B cell (primary cell): ENCODE measurements around the gene TRAF3. TPM values are rescaled to one million over a fixed set of nuclear protein-coding genes. Genes with fewer than 3 reads are reported as not detected.

Experiments used
- ATAC-seq: fragments of 200-7000 bp; cut with Tn5 transposase; one replicate; pipeline ENCODE4 v1.10.0; 2021; ENCODE audit warnings: low read depth, mild to moderate bottlenecking, moderate number of reproducible peaks, moderate library complexity
- CTCF ChIA-PET: fragments of 350-600 bp; sonication (Branson Sonifier 250); formaldehyde crosslinking; loops from one replicate; lab custom pipeline; 2021; ENCODE audit warnings: antibody characterized with exemption, inconsistent platforms; lab: Charles Lee
- POLR2A ChIA-PET: fragments of 350-600 bp; sonication (Branson Sonifier 250); formaldehyde crosslinking; loops from one replicate; lab custom pipeline; 2021; ENCODE audit warnings: antibody characterized with exemption; lab: Charles Lee
- DNase-seq: peaks from one replicate; pipeline ENCODE4 v3.0.0; 2013
- H2AFZ ChIP-seq: 2 replicates; pipeline ENCODE4 v1.6.1; 2012; ENCODE audit warnings: mild to moderate bottlenecking, low read depth, low read length; ENCODE audit not compliant: insufficient read depth, poor library complexity, severe bottlenecking
- H3K27ac ChIP-seq, 2 donors: 1 replicate in 1 of 2; 2 replicates in 1 of 2; pipeline ENCODE4 v1.5.1; 2012 to 2013; ENCODE audit warnings: low read length in 2 of 2, mild to moderate bottlenecking in 2 of 2, moderate library complexity in 1 of 2
- H3K27me3 ChIP-seq, 4 experiments: fragments of 200-600 bp in 1 of 4; sonication (generic) in 1 of 4; replicated peaks in 1 of 4; 1 replicate in 2 of 4; 2 replicates in 2 of 4; pipeline versions ENCODE4 v1.6.1 to v1.7.0; 2013 to 2016; ENCODE audit warnings: low read length in 3 of 4, mild to moderate bottlenecking in 2 of 4, mixed read lengths in 1 of 4, moderate library complexity in 1 of 4; ENCODE audit not compliant: insufficient read depth in 4 of 4, control insufficient read depth in 3 of 4; ENCODE audit errors: control extremely low read depth in 1 of 4
- H3K36me3 ChIP-seq, 2 experiments: replicated peaks in 1 of 2; 1 replicate in 1 of 2; 2 replicates in 1 of 2; pipeline versions ENCODE4 v1.6.1 to v1.7.1; 2013; ENCODE audit warnings: low read length in 1 of 2; ENCODE audit not compliant: insufficient read depth in 2 of 2, control insufficient read depth in 1 of 2; ENCODE audit errors: control extremely low read depth in 1 of 2, extremely low read depth in 1 of 2
- H3K4me1 ChIP-seq, 2 donors: fragments of 200-600 bp in 1 of 2; sonication (generic) in 1 of 2; 1 replicate in 1 of 2; 2 replicates in 1 of 2; pipeline versions ENCODE4 v1.5.1 to v1.6.1; 2013 to 2017; ENCODE audit warnings: low read length in 2 of 2; ENCODE audit not compliant: control insufficient read depth in 2 of 2, insufficient read depth in 2 of 2
- H3K4me2 ChIP-seq: replicated peaks from 2 replicates; pipeline ENCODE3; 2012; ENCODE audit warnings: mild to moderate bottlenecking, low read depth, low read length; ENCODE audit not compliant: poor library complexity, severe bottlenecking
- H3K4me3 ChIP-seq, 5 experiments: fragments of 200-600 bp in 1 of 5; sonication (generic) in 1 of 5; 1 replicate in 3 of 5; 2 replicates in 2 of 5; pipeline versions ENCODE4 v1.5.1 to v1.7.0; 2011 to 2016; ENCODE audit warnings: low read length in 4 of 5, mild to moderate bottlenecking in 4 of 5, low read depth in 2 of 5, control low read depth in 1 of 5, moderate library complexity in 1 of 5; ENCODE audit not compliant: insufficient read depth in 1 of 5; ENCODE audit errors: control extremely low read depth in 1 of 5, extremely low read depth in 1 of 5
- H3K79me2 ChIP-seq: fragments of 200-600 bp; sonication (generic); one replicate; pipeline ENCODE4 v1.6.0; 2016; ENCODE audit warnings: low read length; ENCODE audit not compliant: control insufficient read depth, insufficient read depth
- H3K9ac ChIP-seq: fragments of 200-600 bp; sonication (generic); 2 replicates; pipeline ENCODE4 v1.6.1; 2017; ENCODE audit warnings: mild to moderate bottlenecking, low read length, moderate library complexity
- H3K9me3 ChIP-seq, 3 donors: one replicate each; pipeline versions ENCODE4 v1.6.1 to v1.7.1; 2013; ENCODE audit warnings: low read length in 2 of 3; ENCODE audit not compliant: control insufficient read depth in 2 of 3, insufficient read depth in 1 of 3; ENCODE audit errors: control extremely low read depth in 1 of 3
- H4K20me1 ChIP-seq: 2 replicates; pipeline ENCODE4 v1.6.0; 2012; ENCODE audit warnings: mild to moderate bottlenecking, low read length; ENCODE audit not compliant: insufficient read depth, control insufficient read depth, poor library complexity, severe bottlenecking
- H3K27ac Mint-ChIP-seq: one replicate; pipeline ENCODE4 v1.8.0; 2021; ENCODE audit warnings: mixed read lengths
- H3K27me3 Mint-ChIP-seq: one replicate; pipeline ENCODE4 v1.8.0; 2021; ENCODE audit warnings: mixed read lengths
- H3K4me1 Mint-ChIP-seq: one replicate; pipeline ENCODE4 v1.8.0; 2021; ENCODE audit warnings: mixed read lengths
- H3K4me3 Mint-ChIP-seq: one replicate; pipeline ENCODE4 v1.8.0; 2021; ENCODE audit warnings: mixed read lengths
- H3K9me3 Mint-ChIP-seq: one replicate; pipeline ENCODE4 v1.8.0; 2022; ENCODE audit warnings: mixed read lengths; ENCODE audit not compliant: insufficient read depth
- CTCF ChIP-seq: fragments of 200-600 bp; IDR thresholded peaks from one replicate; pipeline ENCODE4 v1.8.0; 2022; ENCODE audit warnings: antibody characterized with exemption, mild to moderate bottlenecking
- EZH2 ChIP-seq: IDR thresholded peaks from 2 replicates; pipeline ENCODE4 v1.6.1; 2012; ENCODE audit warnings: borderline replicate concordance, low read depth, mild to moderate bottlenecking, moderate library complexity, low read length; ENCODE audit not compliant: insufficient read depth, poor library complexity, severe bottlenecking
- WGBS: methylation state at CpG from one replicate; pipeline ENCODE4 v1.1.5; 2013; ENCODE audit warnings: missing lambda C conversion rate; ENCODE audit not compliant: insufficient coverage; 5-methylcytosine and 5-hydroxymethylcytosine counted together
- intact Hi-C: fragments of 100-400 bp; cut with micrococcal nuclease; formaldehyde crosslinking; loops from one replicate; pipeline ENCODE4 v1.10.0; 2022
- polyA plus RNA-seq: library from polyadenylated mRNA; depleted of rRNA; stranded (reverse); fragments of >200 nt; gene quantifications from 2 replicates; pipeline ENCODE4 v1.2.3, GENCODE V29; 2012
- total RNA-seq, 2 donors: library from RNA; stranded (reverse); fragments of 120-200 nt in 1 of 2; gene quantifications; 1 replicate in 1 of 2; 2 replicates in 1 of 2; pipeline versions ENCODE4 v1.2.3 to v1.2.4, GENCODE V29; 2013 to 2022

The TRAF3 gene
- total and polyA plus RNA-seq, 2 donors (not counting 1 experiment from before 2014, with no cell fraction given) = 42.8 to 89.8 TPM

GRCh38 chr14:102951799-102952198 lies 174.6 kb downstream of the TRAF3 start:
- WGBS = 97% methylated on average over 3 of the region's 8 CpGs
- Mint-ChIP-seq H3K27me3 (no peaks in the 10 kb centered on the region), H3K9me3 (no peaks in the 10 kb centered on the region), H3K4me3 (no peak overlapping the region), H3K4me1 (peaks cover 24% of the 10 kb centered on the region), H3K27ac (no peak overlapping the region)
- no peaks in the 10 kb centered on the region for H4K20me1 ChIP-seq
- CTCF ChIA-PET = no interaction called here
- POLR2A ChIA-PET = no interaction called here
- H3K4me3 ChIP-seq = no peak overlapping the region
- no peak overlapping the region for H3K27ac ChIP-seq
- H3K9me3 ChIP-seq = no peaks in the 10 kb centered on the region
- H3K36me3 ChIP-seq = peaks cover 0 to 25% of the 10 kb centered on the region in 2 experiments
- no peak overlapping the region for H2AFZ ChIP-seq
- intact Hi-C loops = no loop called here
- H3K4me2 ChIP-seq = no peak overlapping the region
- no peak overlapping the region for H3K9ac ChIP-seq
- H3K27me3 ChIP-seq = no peaks in the 10 kb centered on the region
- DNase-seq (no peak), ATAC-seq (no peak)
- H3K79me2 ChIP-seq = no peaks in the 10 kb centered on the region
- H3K4me1 ChIP-seq = peaks cover 17 to 29% of the 10 kb centered on the region in 2 donors
- TF ChIP-seq CTCF (no peak), EZH2 (no peak)

DNA sequence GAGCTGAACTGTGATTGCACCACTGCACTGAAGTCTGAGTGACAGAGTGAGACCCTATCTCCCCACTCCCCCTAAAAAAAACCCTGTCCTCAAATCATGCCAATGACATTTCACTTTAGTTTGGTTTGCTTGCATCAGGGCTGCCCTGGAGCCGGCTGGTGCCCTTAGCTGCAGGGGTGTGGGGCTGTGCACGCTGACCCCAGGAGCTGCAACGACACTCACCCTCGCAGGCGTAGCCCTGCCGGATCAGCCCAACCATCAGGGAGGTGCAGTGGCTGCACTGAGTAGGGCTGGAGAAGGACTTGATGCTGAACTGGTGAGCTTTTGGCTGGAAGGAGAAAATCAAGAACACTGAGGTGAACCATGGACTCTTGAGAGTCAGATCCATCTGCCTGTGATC lies 175.0 kb downstream of the TRAF3 start:
- Histone ChIP-seq H3K9ac (no peak overlapping the region), H3K27me3 (no peaks in the 10 kb centered on the region), H3K27ac (no peak overlapping the region), H3K4me1 (peaks cover 17 to 24% of the 10 kb centered on the region in 2 donors), H3K9me3 (no peaks in the 10 kb centered on the region), H2AFZ (no peak overlapping the region), H3K4me2 (no peak overlapping the region), H3K4me3 (no peak overlapping the region), H3K79me2 (no peaks in the 10 kb centered on the region), H3K36me3 (peaks cover 0 to 28% of the 10 kb centered on the region in 2 experiments), H4K20me1 (no peaks in the 10 kb centered on the region)
- POLR2A ChIA-PET = no interaction called here
- H3K4me1 Mint-ChIP-seq = peaks cover 20% of the 10 kb centered on the region
- DNase-seq (no peak), ATAC-seq (no peak)
- H3K27ac Mint-ChIP-seq = no peak overlapping the region
- no peak for TF ChIP-seq EZH2
- no peak for TF ChIP-seq CTCF
- H3K4me3 Mint-ChIP-seq = no peak overlapping the region
- CTCF ChIA-PET = no interaction called here
- intact Hi-C loops = no loop called here
- no peaks in the 10 kb centered on the region for H3K27me3 Mint-ChIP-seq
- WGBS = 99% methylated on average over 6 of the region's 6 CpGs
- no peaks in the 10 kb centered on the region for H3K9me3 Mint-ChIP-seq
